Transverse colon (tissue), 4 donors: ENCODE data around the gene GSTT2. TPM values are rescaled to one million over a fixed set of nuclear protein-coding genes. Genes with fewer than 3 reads are reported as not detected.

Experiments
- DNase-seq: peaks from one replicate; pipeline ENCODE4 v3.0.0-alpha.2; 2019
- H3K27ac ChIP-seq, 4 donors: fragments of 200-600 bp; sonication (generic); 2 replicates each; pipeline ENCODE4 v1.5.1; 2016 to 2018; ENCODE audit warnings: inconsistent platforms in 4 of 4
- H3K27me3 ChIP-seq: fragments of 200-600 bp; sonication (generic); 2 replicates; pipeline ENCODE4 v1.5.1; 2017; ENCODE audit warnings: inconsistent platforms
- H3K36me3 ChIP-seq, 4 donors: fragments of 200-600 bp; sonication (generic); 2 replicates each; pipeline ENCODE4 v1.5.1; 2017 to 2019; ENCODE audit warnings: inconsistent platforms in 4 of 4
- H3K4me1 ChIP-seq, 4 donors: fragments of 200-600 bp; sonication (generic); 2 replicates each; pipeline ENCODE4 v1.5.1; 2017 to 2020; ENCODE audit warnings: inconsistent platforms in 4 of 4
- H3K4me3 ChIP-seq, 4 donors: fragments of 200-600 bp; sonication (generic); 1 replicate in 1 of 4; 2 replicates in 3 of 4; pipeline versions ENCODE4 v1.5.1 to v1.6.1; 2017 to 2019; ENCODE audit warnings: inconsistent platforms in 4 of 4
- H3K9me3 ChIP-seq, 2 donors: fragments of 200-600 bp; sonication (generic); 2 replicates each; pipeline ENCODE4 v1.5.1; 2017 to 2019; ENCODE audit warnings: inconsistent platforms in 2 of 2
- CTCF ChIP-seq, 5 experiments: fragments of 200-600 bp in 3 of 5; fragments of 450-650 bp in 2 of 5; sonication (generic) in 3 of 5; IDR thresholded peaks; 1 replicate in 2 of 5; 2 replicates in 3 of 5; pipeline ENCODE4 v1.5.1; 2016 to 2017; ENCODE audit warnings: antibody characterized with exemption in 5 of 5, inconsistent platforms in 3 of 5, mild to moderate bottlenecking in 2 of 5, moderate library complexity in 1 of 5
- EP300 ChIP-seq: sonication (generic); formaldehyde crosslinking; IDR thresholded peaks from one replicate; pipeline ENCODE4 v1.6.1; 2017; ENCODE audit warnings: antibody characterized with exemption, low read depth
- POLR2A ChIP-seq: fragments of 450-650 bp; IDR thresholded peaks from one replicate; pipeline ENCODE4 v1.6.1; 2016; ENCODE audit warnings: antibody characterized with exemption, mild to moderate bottlenecking, moderate library complexity
- POLR2AphosphoS5 ChIP-seq, 3 donors: sonication (generic); formaldehyde crosslinking; IDR thresholded peaks; one replicate each; pipeline ENCODE4 v1.6.1; 2016; ENCODE audit warnings: antibody characterized with exemption in 3 of 3
- WGBS, 2 donors: methylation state at CpG; one replicate each; pipeline ENCODE4 v1.1.5; 2018; ENCODE audit warnings: low coverage in 1 of 2; 5-methylcytosine and 5-hydroxymethylcytosine counted together
- in situ Hi-C, 4 donors: fragments of 200-750 bp; cut with MboI; loops; one replicate each; pipeline versions ENCODE4 v1.15.0 to v1.15.1; 2017; ENCODE audit warnings: low sequenced_read_pairs in 3 of 4, low pct_ligation_motif_present in 1 of 4, low pct_unique_long_range_greater_than_20kb in 1 of 4
- intact Hi-C: fragments of 100-400 bp; cut with DNase I; formaldehyde crosslinking; loops from one replicate; pipeline ENCODE4 v1.15.1; 2023; ENCODE audit warnings: low total_unique reads
- total RNA-seq, 4 donors: library from RNA; depleted of rRNA; stranded (reverse); fragments of >200 nt; gene quantifications; one replicate each; pipeline ENCODE4 v1.1.0, GENCODE V29; 2016

GSTT2 gene
- total RNA-seq, 4 donors from 2014 or later, result 0.41 to 7.0 TPM; not detected in 2

GRCh38 chr22:24023204-24023789 is 43.4 kb downstream of the GSTT2 start:
- Histone ChIP-seq H3K36me3 (no peaks in the 10 kb centered on the region), H3K4me1 (peaks cover 0 to 11% (median 4%) of the 10 kb centered on the region in 4 donors), H3K27ac (no peak overlapping the region), H3K9me3 (no peaks in the 10 kb centered on the region), H3K4me3 (no peak overlapping the region), H3K27me3 (no peaks in the 10 kb centered on the region)
- TF ChIP-seq EP300 (no peak), CTCF (IDR thresholded peaks at IDR 0.05) (no peak)
- intact Hi-C loops (no loop called here), in situ Hi-C loops (no loop called here)
- no peak for DNase-seq

- in situ Hi-C loops, result no loop called here
- 96 to 100% methylated on average over 3 of the region's 3 CpGs for WGBS, 2 donors
Measured at GRCh38 chr22:24024354-24024753, 44.4 kb downstream of the GSTT2 start.

GRCh38 chr22:24025475-24025874 is 45.5 kb downstream of the GSTT2 start:
- DNase-seq, result no peak
- Histone ChIP-seq H3K27me3 (no peaks in the 10 kb centered on the region), H3K27ac (no peak overlapping the region), H3K36me3 (no peaks in the 10 kb centered on the region), H3K4me3 (no peak overlapping the region), H3K9me3 (no peaks in the 10 kb centered on the region), H3K4me1 (peaks cover 0 to 11% (median 4%) of the 10 kb centered on the region in 4 donors)
- TF ChIP-seq POLR2A (no peak), EP300 (no peak), POLR2AphosphoS5 (IDR thresholded peaks at IDR 0.05) (no peak), CTCF (IDR thresholded peaks at IDR 0.05) (no peak)
- intact Hi-C loops (no loop called here), in situ Hi-C loops (no loop called here)
- whole genome bisulfite sequencing, 2 donors, result 67 to 93% methylated on average over 2 to 6 of the region's 6 CpGs

More at GRCh38 chr22:24024354-24024753, 44.4 kb downstream of the GSTT2 start:
- peaks cover 0 to 11% (median 4%) of the 10 kb centered on the region in 4 donors for H3K4me1 ChIP-seq
- TF ChIP-seq POLR2AphosphoS5 (IDR thresholded peaks at IDR 0.05) (no peak), POLR2A (no peak), CTCF (IDR thresholded peaks at IDR 0.05) (no peak), EP300 (no peak)
- DNase-seq, result no peak
- H3K36me3 ChIP-seq, result no peaks in the 10 kb centered on the region
- no peaks in the 10 kb centered on the region for H3K9me3 ChIP-seq
- H3K27ac ChIP-seq, result no peak overlapping the region
- intact Hi-C loops, result no loop called here
- no peak overlapping the region for H3K4me3 ChIP-seq
- no peaks in the 10 kb centered on the region for H3K27me3 ChIP-seq

GRCh38 chr22:24026056-24026455 is 46.1 kb downstream of the GSTT2 start:
- no peak for DNase-seq
- Histone ChIP-seq H3K9me3 (no peaks in the 10 kb centered on the region), H3K27me3 (no peaks in the 10 kb centered on the region), H3K4me3 (no peak overlapping the region), H3K36me3 (no peaks in the 10 kb centered on the region), H3K27ac (no peak overlapping the region), H3K4me1 (peaks cover 0 to 11% (median 4%) of the 10 kb centered on the region in 4 donors)
- WGBS, 2 donors, result 83 to 86% methylated on average over 2 of the region's 2 CpGs
- TF ChIP-seq POLR2AphosphoS5 (IDR thresholded peaks at IDR 0.05), result no peak
- no peak for TF ChIP-seq EP300
- TF ChIP-seq CTCF (IDR thresholded peaks at IDR 0.05), result no peak
- no peak for TF ChIP-seq POLR2A
- intact Hi-C loops (no loop called here), in situ Hi-C loops (no loop called here)
